ENCODE data around the gene CERT1.

CERT1 gene

DNA sequence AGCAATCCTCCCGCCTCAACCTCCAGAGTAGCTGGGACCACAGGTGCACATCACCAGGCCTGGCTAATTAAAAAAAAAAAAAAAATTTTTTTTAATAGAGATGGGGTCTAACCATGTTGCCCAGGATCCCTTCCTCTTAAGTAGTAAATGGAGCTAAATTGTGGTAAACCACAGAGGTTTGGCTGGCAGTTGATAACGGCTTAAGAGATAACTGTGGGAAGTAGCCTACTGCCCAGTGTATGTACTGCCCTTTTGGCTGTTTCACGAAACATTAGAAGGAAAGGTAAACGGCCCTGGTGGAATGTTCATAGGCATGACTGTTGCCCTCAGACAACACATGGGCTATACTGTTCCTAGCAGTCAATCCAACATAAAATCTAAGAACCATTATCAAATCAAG, 130.0 kb downstream of the CERT1 start:
- TF ChIP-seq SP1 (IDR thresholded peaks at IDR 0.05) (no peak), ELF4 (IDR thresholded peaks at IDR 0.05) (no peak), LEF1 (IDR thresholded peaks at IDR 0.05; ENCODE audit: borderline replicate concordance) (no peak), ARNT (IDR thresholded peaks at IDR 0.05) (no peak), NFRKB (IDR thresholded peaks at IDR 0.05) (no peak), FOXM1 (IDR thresholded peaks at IDR 0.05; ENCODE audit: borderline replicate concordance) (no peak), TARDBP (IDR thresholded peaks at IDR 0.05) (no peak), FOXA1 (IDR thresholded peaks at IDR 0.05) (no peak), ZNF384 (IDR thresholded peaks at IDR 0.05) (no peak), BHLHE40 (IDR thresholded peaks at IDR 0.05; ENCODE audit: borderline replicate concordance) (no peak), HDGF (IDR thresholded peaks at IDR 0.05; ENCODE audit: borderline replicate concordance) (no peak), FOXK2 (IDR thresholded peaks at IDR 0.05) (no peak), SUZ12 (IDR thresholded peaks at IDR 0.05) (no peak)
- TF ChIP-seq, protein P1, sequence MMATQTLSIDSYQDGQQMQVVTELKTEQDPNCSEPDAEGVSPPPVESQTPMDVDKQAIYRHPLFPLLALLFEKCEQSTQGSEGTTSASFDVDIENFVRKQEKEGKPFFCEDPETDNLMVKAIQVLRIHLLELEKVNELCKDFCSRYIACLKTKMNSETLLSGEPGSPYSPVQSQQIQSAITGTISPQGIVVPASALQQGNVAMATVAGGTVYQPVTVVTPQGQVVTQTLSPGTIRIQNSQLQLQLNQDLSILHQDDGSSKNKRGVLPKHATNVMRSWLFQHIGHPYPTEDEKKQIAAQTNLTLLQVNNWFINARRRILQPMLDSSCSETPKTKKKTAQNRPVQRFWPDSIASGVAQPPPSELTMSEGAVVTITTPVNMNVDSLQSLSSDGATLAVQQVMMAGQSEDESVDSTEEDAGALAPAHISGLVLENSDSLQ (IDR thresholded peaks at IDR 0.05), result no peak
- no peak for DNase-seq (ENCODE audit: extremely low spot score)
- POLR2A ChIA-PET, result no interaction called here
- CTCF ChIA-PET, result no interaction called here

DNA sequence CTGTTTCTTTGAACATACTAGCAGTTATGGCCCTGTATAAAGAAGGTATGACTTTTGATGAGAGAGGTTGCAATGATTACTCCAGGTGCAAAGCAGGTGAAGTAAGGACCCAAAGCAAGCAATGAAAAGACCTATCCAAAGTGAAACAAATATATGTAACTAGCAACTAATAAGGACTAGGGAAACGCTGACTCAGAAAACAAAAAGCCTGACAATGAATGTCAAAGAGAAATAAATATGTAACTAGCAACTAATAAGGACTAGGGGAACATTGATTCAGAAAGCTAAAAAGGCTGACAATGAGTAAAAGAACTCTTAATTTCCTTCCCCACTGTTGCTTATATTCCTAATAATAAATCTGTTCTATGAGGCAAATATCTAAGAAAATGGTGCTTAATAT, 131.3 kb downstream of the CERT1 start:
- TF ChIP-seq ELF4 (IDR thresholded peaks at IDR 0.05), result no peak
- TF ChIP-seq FOXA1 (IDR thresholded peaks at IDR 0.05), result no peak
- TF ChIP-seq L3MBTL2 (conservative IDR thresholded peaks at IDR 0.05), result no peak
- no peak for TF ChIP-seq NFRKB (IDR thresholded peaks at IDR 0.05)
- TF ChIP-seq ZNF384 (IDR thresholded peaks at IDR 0.05), result no peak
- TF ChIP-seq TARDBP (IDR thresholded peaks at IDR 0.05), result no peak
- TF ChIP-seq, protein P1 (IDR thresholded peaks at IDR 0.05), result no peak
- no peak for TF ChIP-seq SUZ12 (IDR thresholded peaks at IDR 0.05)
- no peak for TF ChIP-seq ARNT (IDR thresholded peaks at IDR 0.05)
- TF ChIP-seq FOXK2 (IDR thresholded peaks at IDR 0.05), result no peak
- TF ChIP-seq LEF1 (IDR thresholded peaks at IDR 0.05; ENCODE audit: borderline replicate concordance), result no peak
- TF ChIP-seq SP1 (IDR thresholded peaks at IDR 0.05), result no peak
- TF ChIP-seq FOXM1 (IDR thresholded peaks at IDR 0.05; ENCODE audit: borderline replicate concordance), result no peak
- no peak for TF ChIP-seq HDGF (IDR thresholded peaks at IDR 0.05; ENCODE audit: borderline replicate concordance)
- TF ChIP-seq CTBP1 (IDR thresholded peaks at IDR 0.05; ENCODE audit: borderline replicate concordance), result no peak
- POLR2A ChIA-PET, result no interaction called here
- no peak for DNase-seq (ENCODE audit: extremely low spot score)
- CTCF ChIA-PET, result no interaction called here

DNA sequence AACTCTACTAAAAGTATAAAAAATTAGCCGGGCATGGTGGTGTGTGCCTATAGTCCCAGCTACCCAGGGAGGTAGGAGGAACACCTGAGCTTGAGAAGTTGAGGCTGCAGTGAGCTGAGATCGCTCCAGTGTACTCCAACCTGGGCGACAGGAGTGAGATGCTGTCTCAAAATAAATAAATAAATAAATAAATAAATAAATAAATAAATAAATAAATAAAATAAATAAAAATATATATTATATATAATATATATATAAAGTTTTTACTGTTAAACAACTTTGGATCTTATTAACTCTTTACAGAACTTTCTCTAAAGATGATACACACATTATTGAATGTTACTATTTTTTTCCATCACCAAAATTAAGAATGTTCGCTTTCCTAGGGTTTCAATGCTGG, 136.0 kb downstream of the CERT1 start:
- no peak for TF ChIP-seq ARNT (IDR thresholded peaks at IDR 0.05)
- TF ChIP-seq NFRKB (IDR thresholded peaks at IDR 0.05), result no peak
- TF ChIP-seq, protein P1 (IDR thresholded peaks at IDR 0.05), result no peak
- TF ChIP-seq FOXK2 (IDR thresholded peaks at IDR 0.05), result no peak
- TF ChIP-seq CTBP1 (IDR thresholded peaks at IDR 0.05; ENCODE audit: borderline replicate concordance), result no peak
- no peak for TF ChIP-seq SP1 (IDR thresholded peaks at IDR 0.05)
- no peak for TF ChIP-seq ELF4 (IDR thresholded peaks at IDR 0.05)
- TF ChIP-seq SUZ12 (IDR thresholded peaks at IDR 0.05), result no peak
- no peak for TF ChIP-seq TARDBP (IDR thresholded peaks at IDR 0.05)
- TF ChIP-seq ZNF384 (IDR thresholded peaks at IDR 0.05), result no peak
- ChIA-PET CTCF (no interaction called here), POLR2A (no interaction called here)
- DNase-seq (ENCODE audit: extremely low spot score), result no peak

DNA sequence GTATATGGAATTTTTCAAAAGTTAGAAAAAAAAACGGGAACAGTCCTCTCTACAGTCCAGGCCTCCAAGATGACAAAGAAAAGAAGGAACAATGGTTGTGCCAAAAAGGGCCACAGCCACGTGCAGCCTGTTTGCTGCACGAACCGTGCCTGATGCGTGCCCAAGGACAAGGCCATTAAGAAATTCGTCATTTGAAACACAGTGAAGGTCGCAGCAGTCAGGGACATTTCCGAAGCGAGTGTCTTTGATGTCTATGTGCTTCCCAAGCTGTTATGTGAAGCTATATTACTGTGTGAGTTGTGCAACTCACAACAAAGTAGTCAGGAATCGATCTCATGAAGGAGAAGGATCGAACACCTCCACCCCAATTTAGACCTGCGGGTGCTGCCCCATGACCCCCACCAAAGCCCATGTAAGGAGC, 137.0 kb downstream of the CERT1 start:
- no peak for DNase-seq (ENCODE audit: extremely low spot score)
- POLR2A ChIA-PET, result no interaction called here
- CTCF ChIA-PET, result no interaction called here
- TF ChIP-seq SUZ12 (IDR thresholded peaks at IDR 0.05) (no peak), L3MBTL2 (conservative IDR thresholded peaks at IDR 0.05) (no peak), ELF4 (IDR thresholded peaks at IDR 0.05) (no peak), TARDBP (IDR thresholded peaks at IDR 0.05) (no peak), BHLHE40 (IDR thresholded peaks at IDR 0.05; ENCODE audit: borderline replicate concordance) (no peak), CTBP1 (IDR thresholded peaks at IDR 0.05; ENCODE audit: borderline replicate concordance) (no peak), FOXA1 (IDR thresholded peaks at IDR 0.05) (no peak), FOXK2 (IDR thresholded peaks at IDR 0.05) (no peak), FOXM1 (IDR thresholded peaks at IDR 0.05; ENCODE audit: borderline replicate concordance) (no peak)

DNA sequence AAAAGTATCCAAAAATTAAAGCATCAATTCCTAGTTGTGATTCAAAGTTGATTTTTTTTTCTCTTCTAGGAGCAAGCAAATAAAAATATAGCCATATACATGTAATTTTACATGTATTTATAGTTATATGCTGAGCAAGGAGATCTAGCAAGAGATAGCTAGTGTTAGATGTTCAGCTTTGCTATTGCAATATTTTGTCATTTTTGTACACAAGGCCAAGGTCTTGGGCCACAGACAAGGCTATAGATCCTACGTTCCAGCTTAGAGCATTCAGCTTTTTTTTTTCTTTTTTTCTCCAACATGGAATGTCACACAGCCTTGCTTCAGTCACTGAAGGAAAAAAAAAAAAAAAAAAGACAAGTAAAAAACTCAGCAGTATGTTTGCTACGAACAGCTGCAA, 137.6 kb downstream of the CERT1 start:
- ChIA-PET POLR2A (no interaction called here), CTCF (no interaction called here)
- no peak for DNase-seq (ENCODE audit: extremely low spot score)
- no peak for TF ChIP-seq FOXK2 (IDR thresholded peaks at IDR 0.05)
- TF ChIP-seq L3MBTL2 (conservative IDR thresholded peaks at IDR 0.05), result no peak
- no peak for TF ChIP-seq ZNF384 (IDR thresholded peaks at IDR 0.05)
- TF ChIP-seq ARNT (IDR thresholded peaks at IDR 0.05), result no peak
- TF ChIP-seq BHLHE40 (IDR thresholded peaks at IDR 0.05; ENCODE audit: borderline replicate concordance), result no peak
- no peak for TF ChIP-seq FOXA1 (IDR thresholded peaks at IDR 0.05)
- TF ChIP-seq NFRKB (IDR thresholded peaks at IDR 0.05), result no peak
- TF ChIP-seq SP1 (IDR thresholded peaks at IDR 0.05), result no peak
- TF ChIP-seq CTBP1 (IDR thresholded peaks at IDR 0.05; ENCODE audit: borderline replicate concordance), result no peak
- TF ChIP-seq ELF4 (IDR thresholded peaks at IDR 0.05), result no peak
- TF ChIP-seq LEF1 (IDR thresholded peaks at IDR 0.05; ENCODE audit: borderline replicate concordance), result no peak
- no peak for TF ChIP-seq FOXM1 (IDR thresholded peaks at IDR 0.05; ENCODE audit: borderline replicate concordance)
- TF ChIP-seq, protein P1 (IDR thresholded peaks at IDR 0.05), result no peak
- TF ChIP-seq SUZ12 (IDR thresholded peaks at IDR 0.05), result no peak
- TF ChIP-seq HDGF (IDR thresholded peaks at IDR 0.05; ENCODE audit: borderline replicate concordance), result no peak
- TF ChIP-seq TARDBP (IDR thresholded peaks at IDR 0.05), result no peak

DNA sequence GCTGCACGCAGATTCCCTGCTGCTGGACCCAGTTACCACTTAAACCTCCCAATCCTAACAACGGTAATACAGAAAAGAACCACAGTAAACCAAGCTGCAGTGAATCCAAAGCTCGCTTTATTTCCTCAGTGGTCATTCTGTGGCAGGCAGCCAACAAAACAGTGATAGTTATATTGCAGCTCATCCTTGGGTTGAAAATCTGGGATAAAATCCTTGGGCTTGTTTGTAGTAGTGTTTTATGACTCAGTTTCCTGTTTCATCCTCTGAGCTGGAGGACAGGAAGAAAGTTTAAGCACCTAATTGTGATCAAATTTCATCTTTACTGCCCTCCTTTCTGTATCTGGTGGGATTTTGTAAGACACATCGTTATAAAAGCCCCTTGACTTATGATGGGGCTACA, 143.0 kb downstream of the CERT1 start:
- no peak for DNase-seq (ENCODE audit: extremely low spot score)
- TF ChIP-seq L3MBTL2 (conservative IDR thresholded peaks at IDR 0.05) (no peak), SP1 (IDR thresholded peaks at IDR 0.05) (no peak)
- ChIA-PET POLR2A (no interaction called here), CTCF (no interaction called here)

All from HEK293T (cell line).